IPS-NIHi7 (cell line): ENCODE results near the gene CXCL16.
"Not testable (repeated sequence)": the region's sequence is repeated elsewhere in the genome, so short reads cannot be mapped to it uniquely, and the experiment has no call there.

Experiments used
- DNase-seq: peaks from one replicate; pipeline ENCODE4 v3.0.0; 2012; ENCODE audit warnings: mixed read lengths; ENCODE audit errors: extremely low spot score

The CXCL16 gene

GRCh38 chr17:4721203-4722135 is 18.3 kb downstream of the CXCL16 start:
- DNase-seq: no peak

DNA sequence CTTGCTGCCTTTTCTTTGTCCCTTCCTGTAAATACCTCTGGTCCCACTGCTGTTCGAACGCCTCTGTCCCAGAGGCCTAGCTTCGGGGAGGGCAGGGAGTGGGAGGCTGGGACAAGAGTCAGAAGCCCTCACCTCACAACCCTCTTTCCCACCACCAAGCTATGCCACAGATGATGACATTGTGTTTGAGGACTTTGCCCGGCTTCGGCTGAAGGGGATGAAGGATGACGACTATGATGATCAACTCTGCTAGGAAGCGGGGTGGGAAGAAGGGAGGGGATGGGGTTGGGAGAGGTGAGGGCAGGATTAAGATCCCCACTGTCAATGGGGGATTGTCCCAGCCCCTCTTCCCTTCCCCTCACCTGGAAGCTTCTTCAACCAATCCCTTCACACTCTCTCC is 18.9 kb downstream of the CXCL16 start:
- DNase-seq: no peak

DNA sequence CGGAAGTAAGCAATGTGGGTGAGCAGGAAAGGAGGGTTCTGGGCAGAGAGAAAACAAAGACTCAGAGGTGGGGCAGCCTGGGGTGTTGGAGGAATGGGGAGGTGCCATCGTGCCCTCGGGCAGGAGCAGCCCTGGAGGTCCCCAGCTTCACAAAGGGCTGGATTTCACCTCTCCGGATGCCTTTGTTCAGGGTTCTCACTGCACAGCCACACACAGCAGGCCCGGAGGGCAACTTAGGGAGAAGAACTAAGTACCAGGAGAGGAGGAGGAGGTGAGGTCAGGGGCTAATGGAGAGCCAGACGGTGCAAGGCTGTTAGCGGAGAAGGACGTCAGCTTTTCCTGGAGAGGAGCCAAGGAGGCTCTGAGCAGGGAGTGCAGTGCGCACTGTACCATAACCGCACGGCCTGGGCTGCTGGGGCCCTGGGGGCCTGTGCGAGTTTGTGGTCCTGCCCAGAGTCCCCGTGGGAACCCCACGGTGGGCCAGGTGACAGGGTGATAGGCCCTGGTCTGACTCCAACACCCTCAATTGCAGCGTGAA is 20.0 kb downstream of the CXCL16 start:
- no peak for DNase-seq

DNA sequence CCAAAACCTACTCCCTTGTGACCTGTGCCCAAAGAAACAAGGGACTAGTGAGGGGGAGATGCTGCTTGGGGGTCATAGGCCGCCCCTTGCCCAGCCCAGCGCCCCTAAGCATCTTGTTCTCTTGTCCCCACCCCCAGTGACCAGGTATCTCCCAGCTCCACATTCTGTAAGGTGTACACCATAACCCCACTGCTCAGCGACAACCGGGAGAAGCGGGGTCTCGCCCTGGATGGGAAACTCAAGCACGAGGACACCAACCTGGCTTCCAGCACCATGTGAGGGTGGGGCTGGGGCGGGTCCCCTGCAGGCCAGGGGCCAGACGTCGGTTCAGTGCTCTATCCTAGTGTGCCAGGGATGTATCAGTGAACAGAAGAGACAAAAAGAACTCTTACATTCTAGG is 20.6 kb downstream of the CXCL16 start:
- DNase-seq: no peak

DNA sequence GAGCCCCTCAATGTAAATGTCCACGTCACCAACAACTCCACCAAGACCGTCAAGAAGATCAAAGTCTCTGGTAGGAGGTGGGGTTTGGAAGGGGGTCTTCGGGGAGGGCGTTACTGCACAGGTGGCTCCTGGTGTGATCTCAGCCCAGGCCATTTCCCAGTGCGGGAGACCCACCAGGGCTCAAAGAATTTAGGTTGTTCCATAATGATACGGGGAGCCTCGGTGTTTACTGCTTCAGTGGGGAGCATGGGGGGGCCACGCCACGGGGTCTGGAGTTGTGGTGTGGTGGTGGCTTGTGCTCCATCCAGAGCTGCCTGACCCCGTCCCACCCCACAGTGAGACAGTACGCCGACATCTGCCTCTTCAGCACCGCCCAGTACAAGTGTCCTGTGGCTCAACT is 21.5 kb downstream of the CXCL16 start:
- DNase-seq: no peak

- peak; percentile 3 for DNase-seq
Measured at GRCh38 chr17:4717791-4718190, 21.9 kb downstream of the CXCL16 start.

DNA sequence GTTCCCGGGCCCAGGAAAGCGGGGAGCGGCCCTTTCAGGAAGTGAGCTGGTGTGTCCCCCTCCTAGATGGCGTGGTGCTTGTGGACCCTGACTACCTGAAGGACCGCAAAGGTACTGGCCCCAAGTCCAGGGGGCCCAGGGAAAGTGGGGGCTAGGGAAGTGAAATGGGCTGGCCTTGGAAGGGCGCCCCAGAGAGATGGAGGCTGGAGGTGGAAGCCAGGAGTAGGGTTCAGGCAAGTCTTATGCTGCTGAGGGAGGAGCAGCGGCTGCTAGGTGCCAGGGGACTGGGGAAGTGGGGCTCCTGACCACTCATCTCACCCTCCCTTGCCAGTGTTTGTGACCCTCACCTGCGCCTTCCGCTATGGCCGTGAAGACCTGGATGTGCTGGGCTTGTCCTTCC is 23.6 kb downstream of the CXCL16 start:
- no peak for DNase-seq

DNA sequence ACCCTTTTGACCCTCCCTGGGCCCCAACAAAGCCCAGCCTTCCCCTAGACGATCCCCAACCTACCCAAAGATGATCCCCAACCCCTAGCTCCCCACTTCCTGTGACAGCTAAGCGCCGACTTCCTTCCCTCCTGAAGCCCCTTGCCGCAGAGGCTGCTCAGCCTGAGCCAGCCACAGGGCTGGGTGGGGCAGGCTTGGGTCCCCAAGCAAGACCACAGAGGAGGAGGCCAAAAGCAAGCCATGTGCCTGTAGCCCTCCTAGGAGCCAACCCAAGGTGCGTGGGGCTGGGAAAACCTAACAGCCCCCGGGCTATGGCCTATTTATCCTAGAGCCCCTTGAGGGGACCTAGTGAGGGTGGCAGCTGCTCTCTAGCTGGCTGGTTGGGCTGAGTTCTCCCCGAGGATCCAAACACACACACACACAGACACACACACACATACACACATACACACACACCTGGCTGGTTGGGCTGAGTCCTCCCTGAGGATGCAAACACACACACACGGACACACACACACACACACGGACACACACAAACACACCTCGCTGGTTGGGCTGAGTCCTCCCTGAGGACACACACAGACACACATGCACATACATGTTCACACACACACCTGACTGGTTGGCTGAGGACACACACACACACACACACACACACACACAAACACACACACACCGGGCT is 24.5 kb downstream of the CXCL16 start:
- no peak for DNase-seq

- not testable (repeated sequence) for DNase-seq
Measured at GRCh38 chr17:4714340-4715062, 25.2 kb downstream of the CXCL16 start.

- no peak for DNase-seq
Measured at GRCh38 chr17:4712526-4712925, 27.2 kb downstream of the CXCL16 start.

- DNase-seq: no peak
Measured at GRCh38 chr17:4711661-4712181, 28.0 kb downstream of the CXCL16 start.

GRCh38 chr17:4710693-4711634 is 28.8 kb downstream of the CXCL16 start:
- DNase-seq: peak; percentile 32

DNA sequence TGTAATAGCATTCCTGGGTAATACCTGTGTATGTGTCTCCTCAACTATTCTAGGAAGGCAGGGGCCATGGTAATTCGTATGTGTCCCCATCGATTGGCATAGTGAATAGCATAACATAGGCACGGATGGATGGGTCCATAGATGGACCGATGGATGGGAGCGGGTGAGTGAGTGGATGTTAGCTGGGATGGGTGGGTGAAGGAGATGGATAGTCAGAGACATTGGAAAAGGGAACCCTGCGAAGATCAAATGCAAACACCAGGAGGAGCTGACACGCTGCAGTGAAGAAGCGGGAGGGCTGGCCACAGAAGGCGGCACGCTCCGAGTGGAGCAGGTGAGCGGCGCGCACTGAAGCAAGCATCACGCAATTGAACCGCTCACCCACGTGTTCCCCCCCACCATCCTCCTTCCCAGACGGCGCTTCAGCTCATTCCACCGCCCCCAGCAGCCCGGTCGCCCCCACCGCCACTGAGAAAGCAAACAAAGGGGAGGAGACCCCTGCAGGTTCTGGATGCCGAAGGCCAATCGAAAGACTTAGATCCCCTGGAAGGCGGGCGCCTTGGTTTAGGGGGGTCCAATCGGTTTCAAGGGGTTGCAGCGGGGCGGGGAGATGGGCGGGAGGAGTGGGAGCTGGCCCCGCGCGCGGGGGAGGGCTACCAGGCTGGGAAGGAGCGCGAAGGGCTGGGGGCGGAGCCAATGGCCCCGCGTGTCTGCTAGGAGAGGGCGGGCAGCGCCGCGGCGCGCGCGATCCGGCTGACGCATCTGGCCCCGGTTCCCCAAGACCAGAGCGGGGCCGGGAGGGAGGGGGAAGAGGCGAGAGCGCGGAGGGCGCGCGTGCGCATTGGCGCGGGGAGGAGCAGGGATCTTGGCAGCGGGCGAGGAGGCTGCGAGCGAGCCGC is 29.7 kb downstream of the CXCL16 start, which contains the start of gene ARRB2:
TSS of gene ARRB2 (plus strand) at position 839 of the 899 bp plus-strand sequence. CDS start 90 bp downstream, outside the sequence.
- peak; percentile 96 for DNase-seq

DNA sequence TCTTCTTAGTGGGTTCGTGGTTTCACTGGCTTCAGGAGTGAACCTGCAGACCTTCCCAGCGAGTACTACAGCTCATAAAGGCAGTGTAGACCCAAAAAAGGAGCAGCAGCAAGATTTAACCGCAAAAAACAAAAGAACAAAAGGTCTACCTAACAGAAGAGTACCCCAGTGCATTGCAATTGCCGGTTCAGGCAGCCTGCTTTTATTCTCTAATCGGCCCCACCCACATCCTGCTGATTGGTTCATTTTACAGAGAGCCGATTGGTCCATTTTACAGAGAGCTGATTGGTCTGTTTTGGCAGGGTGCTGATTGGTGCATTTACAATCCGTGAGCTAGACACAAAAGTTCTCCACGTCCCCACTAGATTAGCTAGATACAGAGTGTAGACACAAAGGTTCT is 31.3 kb downstream of the CXCL16 start:
- DNase-seq: no peak

DNA sequence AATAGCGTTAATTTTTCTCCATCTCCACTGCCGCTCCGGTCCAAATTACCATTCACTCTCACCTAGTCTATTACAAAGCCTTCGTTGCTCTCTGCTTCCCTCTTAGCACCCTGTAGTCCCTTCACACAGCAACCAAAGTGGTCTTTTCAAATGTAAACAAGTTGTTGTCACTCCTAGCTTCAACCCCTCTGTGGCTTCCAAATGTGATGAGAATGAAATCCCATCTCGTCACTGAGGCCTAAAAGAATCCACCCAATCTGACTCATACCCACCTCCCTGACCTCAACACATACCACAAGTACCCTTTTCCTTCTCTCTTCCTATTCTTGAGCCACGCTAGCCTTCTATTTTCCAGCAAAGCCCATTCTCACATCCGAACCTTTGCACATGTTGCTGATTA is 33.6 kb downstream of the CXCL16 start:
- DNase-seq: peak; percentile 40

- no peak for DNase-seq
Measured at GRCh38 chr17:4704991-4705390, 34.7 kb downstream of the CXCL16 start.

DNA sequence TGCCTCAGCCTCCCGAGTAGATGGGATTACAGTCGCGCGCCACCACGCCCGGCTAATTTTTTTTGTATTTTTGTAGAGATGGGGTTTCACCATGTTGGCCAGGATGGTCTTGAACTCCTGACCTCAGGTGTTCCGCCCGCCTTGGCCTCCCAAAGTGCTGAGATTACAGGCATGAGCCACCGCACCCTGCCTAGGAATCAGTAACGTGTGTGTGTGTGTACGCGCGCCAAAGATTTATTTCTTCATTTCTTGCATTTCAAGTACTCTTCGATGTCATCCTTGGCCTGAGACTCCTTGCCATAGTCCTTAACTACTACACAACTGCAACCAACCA is 35.2 kb downstream of the CXCL16 start:
- not testable (repeated sequence) for DNase-seq

DNA sequence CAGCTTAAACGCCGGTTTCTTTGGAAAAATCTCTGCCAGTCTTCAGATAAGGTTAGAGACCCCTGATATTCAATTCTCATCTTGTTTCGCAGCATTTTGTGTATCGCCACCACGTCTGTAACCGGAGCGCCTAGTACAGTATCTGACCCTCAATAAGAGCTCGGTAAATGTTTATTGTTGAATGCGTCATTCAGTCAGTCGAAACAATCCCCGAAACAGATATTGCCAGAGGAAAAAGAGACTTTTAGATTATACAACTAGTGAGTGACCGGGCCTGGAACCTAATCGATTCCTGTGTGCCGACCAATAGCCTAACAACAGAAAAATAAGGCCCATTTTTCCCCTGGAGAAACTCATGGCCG is 36.4 kb downstream of the CXCL16 start:
- DNase-seq: no peak

DNA sequence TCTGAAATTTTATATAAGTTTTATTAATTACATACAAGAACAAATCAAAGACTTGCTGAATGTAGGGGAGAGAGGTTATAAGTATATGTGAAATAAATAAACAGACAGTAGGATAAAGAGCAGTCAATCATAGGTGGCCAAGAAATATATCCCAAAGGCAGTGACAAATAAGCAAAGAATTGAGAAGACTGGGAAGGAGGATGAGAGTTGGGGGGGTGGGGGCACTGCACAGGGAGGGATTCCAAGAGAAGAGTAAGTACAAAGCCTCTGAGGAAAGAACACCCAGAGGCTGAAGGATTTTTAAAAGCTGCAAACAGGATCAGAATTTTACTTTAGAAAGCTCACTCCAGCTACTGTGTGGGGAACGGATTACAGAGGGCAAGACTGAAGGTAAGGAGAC is 38.6 kb downstream of the CXCL16 start:
- DNase-seq: no peak
